Measurements from ENCODE around the gene RNASE13.

The RNASE13 gene

GRCh38 chr14:21034707-21035106 is at the start of gene RNASE13:
Gene RNASE13, minus strand, starts transcription at chr14:21034807. Its CDS starts 519 bp downstream, at chr14:21034288.
- Histone ChIP-seq H3K4me3 (ENCODE audit: low read depth in 1 of 2, low read length in 1 of 2) (no peak within 1 kb of the TSS), H3K27ac (no peak within 1 kb of the TSS), H3K27me3 (no peaks in the 10 kb centered on the region), H3K9me3 (no peaks in the 10 kb centered on the region), H3K36me3 (no peaks in the 10 kb centered on the region), H3K4me1 (ENCODE audit: control insufficient read depth in 1 of 2, insufficient read depth in 1 of 2, low read depth in 1 of 2, low read length in 1 of 2) (no peaks in the 10 kb centered on the region)
- no peak for TF ChIP-seq CTCF (IDR thresholded peaks at IDR 0.05)

GRCh38 chr14:21084396-21084795 is 49.8 kb upstream of the RNASE13 start:
- Histone ChIP-seq H3K27me3 (no peaks in the 10 kb centered on the region), H3K4me3 (ENCODE audit: low read depth in 1 of 2, low read length in 1 of 2) (peak overlapping the region in 1 of 2 experiments; percentile 71), H3K4me1 (ENCODE audit: control insufficient read depth in 1 of 2, insufficient read depth in 1 of 2, low read depth in 1 of 2, low read length in 1 of 2) (peaks cover 56 to 63% of the 10 kb centered on the region in 2 experiments), H3K9me3 (no peaks in the 10 kb centered on the region), H3K36me3 (peaks cover 37% of the 10 kb centered on the region), H3K27ac (peak overlapping the region; percentile 97)
- no peak for TF ChIP-seq CTCF (IDR thresholded peaks at IDR 0.05)

GRCh38 chr14:21083565-21084325 is 49.1 kb upstream of the RNASE13 start:
- peaks cover 56 to 60% of the 10 kb centered on the region in 2 experiments for H3K4me1 ChIP-seq (ENCODE audit: control insufficient read depth in 1 of 2, insufficient read depth in 1 of 2, low read depth in 1 of 2, low read length in 1 of 2)
- H3K4me3 ChIP-seq (ENCODE audit: low read depth in 1 of 2, low read length in 1 of 2) = no peak overlapping the region
- no peaks in the 10 kb centered on the region for H3K27me3 ChIP-seq
- peaks cover 34% of the 10 kb centered on the region for H3K36me3 ChIP-seq
- no peaks in the 10 kb centered on the region for H3K9me3 ChIP-seq
- peak overlapping the region; percentile 97 for H3K27ac ChIP-seq
- no peak for TF ChIP-seq CTCF (IDR thresholded peaks at IDR 0.05)

GRCh38 chr14:21081521-21082142 is 47.0 kb upstream of the RNASE13 start:
- Histone ChIP-seq H3K27me3 (no peaks in the 10 kb centered on the region), H3K4me3 (ENCODE audit: low read depth in 1 of 2, low read length in 1 of 2) (no peak overlapping the region), H3K36me3 (peaks cover 45% of the 10 kb centered on the region), H3K4me1 (ENCODE audit: control insufficient read depth in 1 of 2, insufficient read depth in 1 of 2, low read depth in 1 of 2, low read length in 1 of 2) (peaks cover 35 to 39% of the 10 kb centered on the region in 2 experiments), H3K9me3 (no peaks in the 10 kb centered on the region), H3K27ac (no peak overlapping the region)
- no peak for TF ChIP-seq CTCF (IDR thresholded peaks at IDR 0.05)

GRCh38 chr14:21078726-21079125 is 44.1 kb upstream of the RNASE13 start:
- Histone ChIP-seq H3K36me3 (peaks cover 48% of the 10 kb centered on the region), H3K27me3 (no peaks in the 10 kb centered on the region), H3K27ac (no peak overlapping the region), H3K4me1 (ENCODE audit: control insufficient read depth in 1 of 2, insufficient read depth in 1 of 2, low read depth in 1 of 2, low read length in 1 of 2) (peaks cover 6 to 10% of the 10 kb centered on the region in 2 experiments), H3K4me3 (ENCODE audit: low read depth in 1 of 2, low read length in 1 of 2) (no peak overlapping the region), H3K9me3 (no peaks in the 10 kb centered on the region)
- TF ChIP-seq CTCF (IDR thresholded peaks at IDR 0.05) = no peak
